NCI-H446 treated with DMSO at 0.1 percent for 48 hours (cell line): Measurements from ENCODE around the gene IL22RA1.

Source experiments
- DNase-seq: peaks from one replicate; lab custom pipeline; 2025; lab: John Stamatoyannopoulos, UW

The IL22RA1 gene

DNA sequence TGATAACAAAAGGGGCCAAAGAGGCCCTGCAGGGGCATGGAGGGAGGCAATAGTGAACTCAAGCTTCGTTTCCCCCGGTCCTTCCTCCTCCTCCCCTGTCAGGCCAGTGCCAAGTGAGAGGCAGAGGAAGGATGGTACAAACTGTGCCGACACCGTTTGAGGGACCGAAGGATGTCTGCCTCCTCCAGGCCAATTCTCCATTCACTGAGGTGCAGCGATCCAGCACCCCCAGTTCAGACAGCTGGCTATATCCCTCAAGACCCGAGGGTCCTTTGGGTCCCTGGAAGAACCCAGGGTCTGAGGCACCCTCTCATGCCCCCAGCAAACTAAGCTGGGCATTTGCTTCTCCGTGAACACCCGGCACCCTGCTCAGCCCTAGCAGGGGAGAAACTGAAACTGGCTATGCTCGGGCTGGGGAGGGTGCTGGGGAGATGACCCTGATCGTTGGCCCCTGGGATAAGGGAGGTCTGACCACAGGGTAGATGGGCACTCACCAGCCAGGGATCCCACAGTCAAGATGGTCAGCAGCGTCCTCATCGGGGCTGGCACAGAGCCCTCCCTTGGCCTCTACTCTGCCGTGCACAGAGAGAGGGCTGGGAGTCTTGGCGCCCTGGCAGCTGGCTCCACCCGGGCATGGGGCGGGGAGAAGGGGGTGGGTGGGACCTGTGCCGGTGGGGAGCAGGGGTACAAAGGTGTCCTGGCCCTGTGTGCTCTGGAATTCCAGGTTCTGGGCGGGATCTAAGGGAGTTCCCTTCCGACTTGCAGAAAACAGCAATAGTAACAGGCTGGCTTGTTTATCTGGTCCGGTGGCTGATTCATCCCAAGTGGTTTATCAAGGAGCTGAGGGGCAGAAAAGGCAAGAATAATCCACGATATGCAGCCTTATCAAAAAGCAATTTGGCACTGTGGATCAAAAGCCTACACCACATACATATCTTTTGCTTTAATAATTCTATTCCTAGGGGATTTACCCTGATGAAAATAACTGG, at the start of gene IL22RA1:
TSS of gene IL22RA1 (minus strand) at position 595 of the 989 bp plus-strand sequence. CDS start at position 537, 58 bp downstream.
- DNase-seq, result no peak

DNA sequence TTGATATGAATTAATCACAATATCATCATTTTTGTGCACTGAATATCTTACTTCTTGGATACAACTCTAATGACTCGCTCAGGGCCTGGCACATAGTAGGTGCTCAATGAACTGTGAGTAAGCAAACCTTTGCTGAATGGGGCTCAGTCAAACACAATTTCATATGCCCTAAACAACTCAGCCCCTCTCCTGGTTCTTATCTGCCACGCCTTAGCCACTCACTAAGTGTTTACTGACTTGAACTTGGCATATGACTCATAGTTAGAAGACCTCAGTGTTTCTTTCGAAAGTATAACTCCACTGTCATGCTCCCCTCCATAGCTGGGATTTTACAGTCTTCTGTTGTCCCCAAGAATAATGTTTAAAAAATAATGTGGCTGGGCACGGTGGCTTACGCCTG, 48.9 kb upstream of the IL22RA1 start:
- DNase-seq, result no peak

DNA sequence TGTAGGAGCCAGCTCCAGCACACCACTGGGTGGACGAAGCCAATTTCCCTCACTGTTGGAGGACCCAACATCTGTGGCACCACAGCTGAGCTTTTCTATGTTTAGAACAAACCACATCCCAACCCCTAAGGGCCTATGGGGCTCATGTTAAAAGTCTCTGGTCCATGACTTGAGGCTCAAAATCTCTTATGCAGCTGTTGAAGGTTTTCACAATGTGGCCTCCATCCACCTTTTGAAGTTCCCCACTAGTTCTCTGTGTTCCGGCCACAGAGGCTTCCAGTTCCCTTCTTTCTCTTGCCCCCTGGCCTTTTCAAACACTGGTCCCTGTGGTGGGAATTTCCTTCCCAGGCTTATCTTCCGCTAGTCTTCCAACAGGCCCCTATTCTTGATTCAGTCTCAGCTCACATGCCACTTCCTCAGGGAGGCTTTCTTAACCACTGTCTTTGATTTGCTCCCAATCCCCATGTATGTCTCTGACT, 48.1 kb upstream of the IL22RA1 start:
- no peak for DNase-seq

- no peak for DNase-seq
These were observed 46.6 kb upstream of the IL22RA1 start for GRCh38 chr1:24189528-24189927.

DNA sequence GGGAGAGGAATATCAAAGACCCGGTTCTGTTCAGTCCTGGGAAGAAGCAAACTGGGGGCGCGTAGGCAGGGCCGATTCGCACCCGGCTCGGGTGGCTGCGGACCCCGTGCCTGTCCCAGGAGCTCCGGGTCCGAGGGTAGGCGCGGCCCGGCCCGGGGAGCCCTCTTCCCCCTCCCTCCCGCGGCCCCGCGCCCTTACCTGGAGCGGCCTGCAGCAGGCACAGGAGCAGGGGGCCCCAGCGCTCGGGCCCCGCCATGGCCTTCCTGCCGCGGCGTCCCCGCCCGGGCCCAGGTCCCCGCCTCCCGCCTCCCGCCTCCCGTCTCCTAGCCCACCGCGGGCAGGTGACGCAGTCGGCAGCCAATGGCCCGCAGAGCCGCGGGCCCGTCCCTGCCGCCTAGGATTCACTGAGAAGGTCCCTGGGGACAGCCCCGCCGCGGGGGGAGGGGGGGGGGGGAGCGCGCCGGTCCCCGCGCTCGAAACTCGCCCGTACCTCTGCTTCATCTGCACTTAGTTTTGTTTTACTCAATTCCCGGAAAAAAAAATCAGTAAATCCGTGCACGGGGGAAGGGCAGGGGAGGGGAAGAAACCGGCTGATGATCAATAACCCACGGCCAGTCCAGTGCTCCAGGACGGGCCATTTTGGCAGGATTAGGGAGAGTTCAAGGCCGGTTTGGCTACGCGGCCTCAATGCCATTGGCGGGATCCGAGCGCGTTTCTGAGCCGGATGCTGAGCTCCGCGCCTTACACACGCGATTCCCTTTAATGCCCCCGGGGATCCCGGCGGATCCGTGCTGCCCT, 44.3 kb upstream of the IL22RA1 start, which contains the start of gene IFNLR1:
TSS of gene IFNLR1 (minus strand) at position 297 of the 798 bp plus-strand sequence. CDS start at position 256, 41 bp downstream.
- no peak for DNase-seq

DNA sequence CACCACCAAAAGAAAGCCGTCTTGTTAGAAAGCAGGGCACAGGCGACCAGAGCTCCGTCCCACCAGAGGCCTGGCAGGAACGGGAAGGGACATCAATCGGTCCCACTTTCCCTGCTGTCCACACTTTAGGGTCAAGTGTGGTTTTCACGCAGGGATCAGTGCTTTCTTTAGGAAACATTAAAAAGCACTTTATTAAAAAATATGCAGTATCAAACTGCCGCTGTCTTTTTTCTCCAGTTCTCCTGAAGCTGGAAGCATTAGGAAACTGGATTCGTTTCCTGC, 43.7 kb upstream of the IL22RA1 start:
- no peak for DNase-seq

- DNase-seq, result no peak
These were observed 43.2 kb upstream of the IL22RA1 start for GRCh38 chr1:24186031-24186710.

DNA sequence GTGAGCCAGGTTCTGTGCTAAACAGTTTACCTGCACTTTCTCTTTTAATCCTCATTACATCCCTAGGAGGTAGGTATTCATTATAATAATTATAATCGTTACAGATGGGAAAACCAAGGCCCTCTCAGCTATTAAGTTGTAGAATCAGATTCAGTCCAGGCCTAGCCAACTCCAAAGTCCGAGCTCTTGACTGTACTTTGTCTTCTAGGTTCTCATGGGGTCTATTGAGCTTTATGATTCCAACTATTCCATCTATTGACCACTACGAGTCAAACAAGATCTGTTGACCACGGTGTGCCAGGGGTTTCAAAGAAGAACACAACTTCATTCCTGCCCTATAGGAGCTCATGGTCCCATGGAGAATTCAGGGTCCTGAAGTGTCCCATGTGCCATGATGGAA, 42.1 kb upstream of the IL22RA1 start:
- no peak for DNase-seq

DNA sequence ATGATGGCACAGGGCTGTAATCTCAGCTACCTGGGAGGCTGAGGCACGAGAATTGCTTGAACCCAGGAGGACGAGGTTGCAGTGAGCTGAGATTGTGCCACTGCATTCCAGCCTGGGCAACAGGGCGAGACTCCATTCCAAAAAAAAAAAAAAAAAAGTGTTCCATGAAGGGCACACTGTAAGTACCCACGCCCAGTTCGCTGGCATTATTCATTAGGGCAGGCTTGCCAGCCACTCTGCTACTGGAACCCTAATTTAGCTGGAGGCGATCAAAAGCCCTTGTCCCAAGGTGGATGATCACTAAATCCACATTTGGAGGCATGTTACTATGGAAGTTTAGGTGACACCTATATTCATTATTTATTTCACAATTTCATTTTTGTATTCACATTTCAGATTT, 39.1 kb upstream of the IL22RA1 start:
- no peak for DNase-seq

GRCh38 chr1:24181619-24182018, 38.7 kb upstream of the IL22RA1 start:
- no peak for DNase-seq

DNA sequence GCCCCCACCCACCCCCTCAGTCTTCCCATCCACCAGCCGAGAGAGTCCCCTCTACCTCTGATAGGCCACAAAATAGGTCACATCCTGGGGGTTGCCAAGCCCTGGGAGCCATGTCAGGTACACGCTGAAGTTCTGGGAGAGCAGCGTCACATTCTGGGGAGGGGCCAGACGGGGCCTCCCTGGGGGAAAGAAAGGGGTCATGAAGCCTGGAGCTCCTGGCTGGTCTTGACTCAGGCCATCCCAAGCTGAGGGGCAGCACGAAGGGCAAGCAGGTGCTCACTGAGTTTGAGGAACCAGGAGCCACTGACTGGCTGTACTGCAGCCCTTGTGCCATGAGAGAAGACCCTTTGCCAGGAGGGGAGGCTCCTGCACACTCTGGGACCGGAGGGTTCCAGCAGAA, 37.7 kb upstream of the IL22RA1 start:
- no peak for DNase-seq

GRCh38 chr1:24179251-24179840, 36.4 kb upstream of the IL22RA1 start:
- DNase-seq, result no peak

DNA sequence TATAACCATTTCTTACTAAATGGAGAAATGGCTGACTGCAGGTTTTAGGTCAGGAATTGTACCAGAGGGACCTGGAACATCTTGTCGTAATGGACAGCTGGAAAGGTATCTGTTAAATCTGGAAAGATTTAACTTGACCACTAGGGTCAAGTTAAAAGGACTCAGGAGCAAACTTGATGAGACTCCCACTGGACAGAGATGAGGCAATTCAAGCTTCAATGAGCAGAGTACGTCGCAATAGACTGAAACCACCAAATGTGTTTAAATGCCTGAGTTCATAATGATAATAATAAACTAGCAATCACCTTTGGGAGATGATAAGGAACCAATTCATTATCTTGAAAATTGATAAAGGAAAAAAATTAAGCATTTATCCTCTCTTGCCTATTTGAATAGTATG, 35.5 kb upstream of the IL22RA1 start:
- no peak for DNase-seq

GRCh38 chr1:24177161-24177560, 34.2 kb upstream of the IL22RA1 start:
- no peak for DNase-seq

DNA sequence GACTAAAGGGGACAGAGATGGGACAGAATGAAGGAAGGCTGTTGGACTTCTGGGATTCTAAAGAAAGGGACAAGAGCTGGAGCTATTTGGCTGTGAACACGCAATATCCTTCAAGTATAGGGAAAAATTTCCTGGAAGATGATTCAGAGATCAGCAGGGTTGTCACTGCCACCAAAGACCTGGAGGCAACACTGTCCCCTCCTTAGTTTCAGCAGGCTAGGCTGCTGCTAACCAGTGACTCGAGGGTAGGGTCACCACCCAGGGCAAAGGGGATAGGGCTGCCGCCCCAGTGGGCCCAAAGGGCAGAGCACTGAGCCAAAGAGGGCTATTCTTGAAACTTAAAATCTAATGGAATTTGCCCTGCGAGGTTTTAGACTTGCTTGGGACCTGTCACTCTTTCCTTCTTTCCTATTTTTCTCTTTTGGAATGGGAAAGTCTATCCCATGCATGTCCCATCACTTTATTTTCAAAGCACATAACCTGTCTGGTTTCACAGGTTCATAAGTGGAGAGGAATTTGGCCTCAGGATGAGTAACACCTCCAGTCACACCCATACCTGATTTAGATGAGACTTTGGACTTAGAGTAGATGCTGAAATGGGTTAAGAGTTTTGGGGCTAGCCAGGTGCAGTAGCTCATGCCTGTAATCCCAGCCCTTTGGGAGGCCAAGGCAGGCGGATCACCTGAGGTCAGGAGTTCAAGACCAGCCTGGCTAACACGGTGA, 32.3 kb upstream of the IL22RA1 start:
- DNase-seq, result no peak

DNA sequence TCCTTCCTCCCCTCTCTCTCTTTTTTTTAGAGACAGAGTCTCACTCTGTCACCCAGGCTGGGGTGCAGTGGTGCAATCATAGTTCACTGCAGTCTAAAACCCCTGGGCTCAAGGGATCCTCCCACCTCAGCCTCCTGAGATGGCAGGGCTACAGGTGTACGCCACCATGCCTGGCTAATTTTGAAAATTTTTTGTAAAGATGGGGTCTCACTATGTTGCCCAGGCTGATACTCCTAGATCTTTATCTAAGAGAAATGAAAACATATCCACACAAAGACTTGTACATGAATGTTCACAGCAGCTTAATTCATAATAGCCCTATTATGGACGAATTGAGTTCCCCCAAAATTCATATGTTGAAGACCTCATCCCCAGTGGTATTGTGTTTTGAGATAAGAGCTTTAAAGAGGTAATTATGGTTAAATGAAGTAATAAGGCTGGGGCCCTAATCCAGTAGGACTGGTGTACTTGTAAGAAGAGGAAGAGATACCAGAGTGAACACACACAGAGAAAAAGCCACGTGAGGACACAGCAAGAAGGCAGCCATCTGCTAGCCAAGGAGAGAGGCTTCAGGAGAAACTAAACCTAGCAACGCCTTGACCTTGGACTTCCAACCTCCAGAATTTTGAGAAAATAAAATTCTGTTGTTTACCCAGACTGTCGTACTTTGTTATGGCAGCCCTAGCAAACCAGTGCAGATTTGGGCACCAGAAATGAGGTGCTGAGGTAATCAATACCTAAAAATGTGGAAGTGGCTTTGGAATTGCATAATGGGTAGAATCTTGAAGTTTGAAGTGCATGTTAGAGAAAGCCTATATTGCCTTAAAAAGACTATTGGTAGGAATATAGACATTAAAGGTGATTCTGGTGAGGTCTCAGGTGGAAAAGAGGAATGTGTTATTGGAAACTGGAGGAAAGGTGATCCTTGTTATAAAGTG, 31.0 kb upstream of the IL22RA1 start:
- DNase-seq, result no peak

DNA sequence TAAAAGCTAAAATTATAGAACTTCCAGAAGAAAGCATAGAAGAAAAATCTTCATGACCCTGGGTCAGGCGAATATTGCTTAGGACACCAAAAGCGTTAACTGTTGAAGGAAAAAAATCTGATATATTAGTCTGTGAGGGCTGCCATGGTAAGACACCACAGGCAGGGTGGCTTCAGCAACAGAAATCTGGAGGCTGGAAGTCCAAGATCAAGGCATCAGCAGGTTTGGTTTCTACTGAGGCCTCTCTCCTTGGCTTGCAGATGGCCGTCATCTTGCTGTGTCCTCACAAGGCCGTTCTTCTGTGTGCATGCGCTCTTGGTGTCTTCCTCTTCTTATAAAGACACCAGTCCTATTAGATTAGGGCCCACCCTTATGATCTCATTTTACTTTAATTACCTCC, 29.7 kb upstream of the IL22RA1 start:
- DNase-seq, result no peak

DNA sequence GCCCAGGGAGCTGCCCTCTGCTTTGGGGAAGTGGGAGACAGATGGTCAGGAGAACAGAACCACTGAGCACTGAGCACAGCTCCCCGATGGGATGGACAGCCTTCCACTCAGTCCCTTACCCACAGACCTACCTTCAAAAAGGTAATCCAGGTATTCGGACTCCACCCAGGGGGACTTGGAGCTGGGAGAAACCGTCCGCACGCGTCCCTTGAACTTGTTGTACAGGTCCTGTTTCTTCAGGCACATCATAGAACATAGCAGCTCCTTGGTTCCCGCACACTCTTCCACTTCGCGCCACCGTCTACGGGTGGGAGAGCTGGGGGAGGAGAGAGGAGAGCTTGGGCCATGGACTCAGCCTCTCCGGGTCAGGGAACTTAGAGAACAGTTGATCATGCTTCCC, 26.3 kb upstream of the IL22RA1 start:
- no peak for DNase-seq

GRCh38 chr1:24168245-24168644, 25.3 kb upstream of the IL22RA1 start:
- no peak for DNase-seq

DNA sequence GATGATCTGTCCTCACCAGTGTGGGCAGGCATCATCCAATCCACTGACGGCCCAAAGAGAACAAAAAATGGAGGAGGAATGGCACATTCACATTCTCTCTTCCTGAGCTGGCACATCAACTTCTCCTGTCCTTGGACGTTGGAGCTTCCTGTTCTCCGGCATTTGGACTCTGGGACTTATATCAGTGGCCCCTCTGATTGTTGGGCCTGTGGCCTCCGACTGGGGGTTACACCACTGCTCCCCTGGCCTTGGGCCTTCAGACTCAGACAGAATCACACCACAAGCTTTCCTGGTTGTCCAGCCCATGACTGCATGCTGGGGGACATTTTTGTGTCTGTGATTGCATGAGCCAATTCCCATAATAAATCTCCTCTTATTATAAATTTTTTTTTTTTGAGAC, 24.1 kb upstream of the IL22RA1 start:
- DNase-seq, result no peak
